ENCODE data around the gene TTC34.
"Not testable (repeated sequence)": the region's sequence is repeated elsewhere in the genome, so short reads cannot be mapped to it uniquely, and the experiment has no call there.

Gene TTC34

GRCh38 chr1:2811533-2811918 is 10.0 kb upstream of the TTC34 start:
- DNase-seq (ENCODE audit: low read depth in 2 of 2): no peak

GRCh38 chr1:2810899-2811532 is 9.5 kb upstream of the TTC34 start:
- no peak for DNase-seq (ENCODE audit: low read depth in 2 of 2)

- DNase-seq (ENCODE audit: low read depth in 2 of 2): no peak
Measured at GRCh38 chr1:2810281-2810680, 8.8 kb upstream of the TTC34 start.

GRCh38 chr1:2809656-2810055 is 8.2 kb upstream of the TTC34 start:
- DNase-seq (ENCODE audit: low read depth in 2 of 2): no peak

GRCh38 chr1:2808831-2809605 is 7.5 kb upstream of the TTC34 start:
- no peak for DNase-seq (ENCODE audit: low read depth in 2 of 2)

- no peak for DNase-seq (ENCODE audit: low read depth in 2 of 2)
Measured at GRCh38 chr1:2808386-2808705, 6.9 kb upstream of the TTC34 start.

GRCh38 chr1:2807678-2808385 is 6.3 kb upstream of the TTC34 start:
- no peak for DNase-seq (ENCODE audit: low read depth in 2 of 2)

- DNase-seq (ENCODE audit: low read depth in 2 of 2): no peak
Measured at GRCh38 chr1:2807036-2807435, 5.5 kb upstream of the TTC34 start.

- DNase-seq (ENCODE audit: low read depth in 2 of 2): no peak
Measured at GRCh38 chr1:2806591-2806990, 5.1 kb upstream of the TTC34 start.

GRCh38 chr1:2805801-2806430 is 4.4 kb upstream of the TTC34 start:
- DNase-seq (ENCODE audit: low read depth in 2 of 2): no peak

GRCh38 chr1:2804628-2805351 is 3.3 kb upstream of the TTC34 start:
- no peak for DNase-seq (ENCODE audit: low read depth in 2 of 2)

- no peak for DNase-seq (ENCODE audit: low read depth in 2 of 2)
Measured at GRCh38 chr1:2803931-2804627, 2.6 kb upstream of the TTC34 start.

- DNase-seq (ENCODE audit: low read depth in 2 of 2): no peak
Measured at GRCh38 chr1:2803086-2803930, 1.8 kb upstream of the TTC34 start.

- no peak for DNase-seq (ENCODE audit: low read depth in 2 of 2)
Measured at GRCh38 chr1:2802421-2802961, 998 bp upstream of the TTC34 start.

- DNase-seq (ENCODE audit: low read depth in 2 of 2): no peak
Measured at GRCh38 chr1:2801046-2801445, 447 bp downstream of the TTC34 start.

- DNase-seq (ENCODE audit: low read depth in 2 of 2): no peak
Measured at GRCh38 chr1:2800664-2801045, 838 bp downstream of the TTC34 start.

- DNase-seq (ENCODE audit: low read depth in 2 of 2): no peak
Measured at GRCh38 chr1:2799811-2800663, 1.5 kb downstream of the TTC34 start.

GRCh38 chr1:2798958-2799357 is 2.5 kb downstream of the TTC34 start:
- not testable (repeated sequence) for DNase-seq (ENCODE audit: low read depth in 2 of 2)

- DNase-seq (ENCODE audit: low read depth in 2 of 2): no peak
Measured at GRCh38 chr1:2797741-2798016, 3.8 kb downstream of the TTC34 start.

Measured in stimulated activated CD8-positive, alpha-beta memory T cell treated with anti-CD3 and anti-CD28 coated beads, Interleukin-7, amount 100 ng/mL, for 1 hour (primary cell).